Activated naive CD4-positive, alpha-beta T cell treated with Interleukin-2 at 50 U/mL for 16 hours (primary cell): ENCODE data around the gene IL16.

Source experiments
- DNase-seq: peaks from one replicate; pipeline ENCODE4 v3.0.0-alpha.2; 2020

The IL16 gene

GRCh38 chr15:81258455-81258854 is 61.8 kb downstream of the IL16 start:
- DNase-seq = no peak

GRCh38 chr15:81259760-81260298 is 63.1 kb downstream of the IL16 start:
- DNase-seq = no peak

GRCh38 chr15:81261172-81261811 is 64.6 kb downstream of the IL16 start:
- no peak for DNase-seq

- no peak for DNase-seq
These were observed 66.8 kb downstream of the IL16 start for GRCh38 chr15:81263477-81263876.

GRCh38 chr15:81264072-81264857 is 67.6 kb downstream of the IL16 start:
- no peak for DNase-seq

GRCh38 chr15:81265256-81265943 is 68.7 kb downstream of the IL16 start:
- no peak for DNase-seq

GRCh38 chr15:81265944-81266775 is 69.5 kb downstream of the IL16 start:
- peak; percentile 85 for DNase-seq

- no peak for DNase-seq
These were observed 71.7 kb downstream of the IL16 start for GRCh38 chr15:81268340-81268739.

GRCh38 chr15:81268881-81269601 is 72.4 kb downstream of the IL16 start:
- no peak for DNase-seq

- DNase-seq = no peak
These were observed 73.5 kb downstream of the IL16 start for GRCh38 chr15:81270188-81270587.

GRCh38 chr15:81270781-81271491 is 74.3 kb downstream of the IL16 start:
- no peak for DNase-seq

- DNase-seq = no peak
These were observed 75.3 kb downstream of the IL16 start for GRCh38 chr15:81271761-81272644.

GRCh38 chr15:81273200-81273599 is 76.5 kb downstream of the IL16 start:
- no peak for DNase-seq

- no peak for DNase-seq
These were observed 77.2 kb downstream of the IL16 start for GRCh38 chr15:81273855-81274254.

GRCh38 chr15:81274255-81274654 is 77.6 kb downstream of the IL16 start:
- DNase-seq = no peak

- DNase-seq = peak; percentile 69
These were observed 78.4 kb downstream of the IL16 start for GRCh38 chr15:81274931-81275707.

- DNase-seq = no peak
These were observed 79.2 kb downstream of the IL16 start for GRCh38 chr15:81275711-81276392.

- DNase-seq = no peak
These were observed 80.3 kb downstream of the IL16 start for GRCh38 chr15:81276967-81277366.

GRCh38 chr15:81277851-81278250 is 81.2 kb downstream of the IL16 start:
- DNase-seq = no peak
